Measurements from ENCODE around the gene DCAF17.
"Not testable (repeated sequence)": the region's sequence is repeated elsewhere in the genome, so short reads cannot be mapped to it uniquely, and the experiment has no call there.

DCAF17 gene

DNA sequence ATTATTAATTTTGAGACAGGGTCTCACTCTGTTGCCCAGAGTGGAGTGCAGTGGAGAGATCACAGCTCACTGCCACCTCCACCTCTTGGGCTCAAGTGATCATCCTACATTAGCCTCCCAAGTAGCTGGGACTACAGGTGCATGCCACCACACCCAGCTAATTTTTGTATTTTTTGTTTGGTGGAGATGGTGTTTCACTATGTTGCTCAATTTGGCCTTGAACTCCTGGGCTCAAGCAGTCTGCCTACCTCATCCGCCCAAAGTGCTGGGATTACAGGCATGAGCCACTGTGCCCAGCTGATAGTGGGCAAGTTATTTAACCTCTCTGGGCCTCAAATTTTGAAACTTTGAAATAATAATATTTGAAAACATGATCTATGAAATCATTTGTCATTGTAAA is 26.5 kb downstream of the DCAF17 start:
- DNase-seq: no peak

DNA sequence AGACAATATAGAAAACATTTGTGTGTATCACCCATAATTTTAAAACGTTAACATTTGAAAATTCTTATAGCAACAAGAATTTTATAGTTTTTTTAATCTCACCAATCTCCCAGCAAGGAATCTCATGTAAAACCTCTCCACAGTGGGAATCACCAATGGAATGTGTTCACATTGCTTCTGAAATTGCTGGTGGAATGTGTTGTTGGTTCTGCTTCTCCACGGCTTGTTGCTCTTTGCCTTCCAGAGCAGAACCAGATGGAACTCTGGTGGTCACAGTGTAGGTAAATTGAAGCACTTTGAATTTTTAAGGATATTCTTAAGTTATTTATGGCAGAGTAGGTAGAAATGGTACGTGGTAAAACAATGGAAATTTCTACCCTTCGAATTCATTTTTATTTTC is 35.1 kb downstream of the DCAF17 start:
- no peak for DNase-seq

GRCh38 chr2:171470129-171470528 is 36.1 kb downstream of the DCAF17 start:
- no peak for DNase-seq

DNA sequence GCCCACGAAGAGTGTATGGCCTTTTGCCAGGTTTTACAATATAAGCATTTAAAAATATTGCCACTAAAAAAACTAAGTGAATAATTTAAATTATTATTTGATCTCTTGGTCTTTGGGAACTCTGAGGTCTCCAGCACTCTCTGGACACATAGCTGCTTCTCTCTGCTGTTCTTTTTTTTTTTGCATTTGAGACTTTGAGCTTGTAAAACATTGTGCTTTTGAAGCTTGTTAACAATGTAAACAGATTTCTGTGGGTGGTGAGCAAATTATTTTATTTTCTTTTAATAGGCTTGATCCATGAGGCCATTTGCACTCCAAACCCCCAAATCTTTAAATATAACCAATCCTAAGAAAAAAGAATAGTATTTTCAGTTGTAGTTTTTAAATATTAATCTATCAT is 42.0 kb downstream of the DCAF17 start:
- DNase-seq: no peak

GRCh38 chr2:171478345-171478744 is 44.3 kb downstream of the DCAF17 start:
- DNase-seq: no peak

GRCh38 chr2:171479154-171479814 is 45.3 kb downstream of the DCAF17 start:
- no peak for DNase-seq

- DNase-seq: no peak
Measured at GRCh38 chr2:171480908-171481307, 46.9 kb downstream of the DCAF17 start.

DNA sequence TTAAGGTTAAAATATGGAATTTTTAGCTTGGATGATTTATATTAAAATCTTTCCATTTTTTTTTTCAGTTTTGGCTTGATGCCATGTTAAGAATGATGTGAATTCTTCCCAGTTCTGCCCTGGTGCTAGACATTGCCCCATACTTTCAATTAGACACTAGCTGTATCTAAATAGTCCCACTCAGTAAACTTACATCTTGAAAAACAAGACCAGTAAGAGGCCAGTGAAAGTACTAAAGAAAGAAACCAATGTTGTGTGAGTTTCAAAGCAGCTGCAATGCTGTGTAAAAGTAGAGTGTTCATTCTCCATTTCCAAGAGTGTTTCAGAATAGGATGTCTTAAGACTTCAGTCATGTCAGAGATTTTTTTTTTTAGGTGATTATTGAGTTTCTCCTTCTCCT is 48.3 kb downstream of the DCAF17 start:
- no peak for DNase-seq

DNA sequence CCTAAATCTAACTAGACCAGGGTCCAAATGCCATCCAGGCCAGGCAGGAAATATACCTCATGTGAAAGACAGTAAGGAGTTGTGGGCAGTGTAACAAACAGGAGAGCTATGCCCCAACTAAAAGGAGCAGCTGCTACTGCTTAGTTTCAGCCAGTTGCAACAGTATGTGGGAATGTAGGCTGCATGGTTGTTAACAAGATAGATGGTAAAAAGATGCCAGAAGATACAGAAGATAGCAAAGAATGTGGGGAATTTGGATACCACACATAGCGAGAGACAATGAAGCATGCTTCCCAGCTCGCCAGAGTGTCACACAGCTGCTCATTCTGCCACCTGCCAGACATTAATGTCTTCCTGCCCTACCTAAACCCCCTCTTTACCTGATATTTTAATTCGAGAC is 48.9 kb downstream of the DCAF17 start:
- DNase-seq: no peak

GRCh38 chr2:171483793-171484192 is 49.8 kb downstream of the DCAF17 start:
- no peak for DNase-seq

DNA sequence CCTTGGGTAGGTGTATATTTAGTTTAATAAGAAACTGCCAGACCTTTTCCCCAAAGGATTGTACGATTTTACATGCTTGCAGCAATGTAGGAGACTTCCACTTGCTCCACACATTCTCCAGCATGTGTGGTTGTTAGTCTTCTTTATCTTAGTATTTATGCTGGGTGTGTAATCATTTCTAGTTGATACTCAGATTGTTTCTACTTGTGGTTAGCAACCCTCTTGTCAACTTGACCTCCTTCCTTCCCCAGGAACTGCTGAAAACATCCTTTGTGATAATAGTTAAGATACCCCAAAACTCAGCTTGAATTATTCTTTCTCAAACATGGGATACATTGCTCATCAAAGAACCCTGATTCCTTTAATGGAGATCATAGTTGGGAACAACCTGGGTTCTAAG is 51.1 kb downstream of the DCAF17 start:
- no peak for DNase-seq

- no peak for DNase-seq
Measured at GRCh38 chr2:171487201-171487600, 53.2 kb downstream of the DCAF17 start.

DNA sequence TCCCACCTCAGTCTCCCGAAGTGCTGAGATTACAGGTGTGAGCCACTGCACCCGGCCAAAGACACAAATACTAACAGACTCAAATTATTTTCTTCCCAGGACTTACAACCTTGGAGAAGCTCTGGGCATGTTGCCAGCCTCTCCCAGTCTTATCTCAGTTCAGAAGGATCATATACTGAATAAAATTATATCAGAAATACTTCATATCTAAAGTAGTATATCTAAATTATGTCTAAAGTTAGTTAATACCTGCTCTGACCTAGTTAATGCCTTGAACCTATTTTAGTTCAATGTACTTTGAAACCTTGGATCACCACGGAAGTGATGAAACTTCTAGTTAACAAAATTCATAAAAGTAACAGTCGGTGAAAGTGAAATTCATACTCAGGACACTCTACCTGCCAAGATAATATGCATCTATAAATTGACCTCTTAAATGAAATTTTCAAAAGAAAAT is 53.8 kb downstream of the DCAF17 start:
- no peak for DNase-seq

- DNase-seq: no peak
Measured at GRCh38 chr2:171490577-171490976, 56.6 kb downstream of the DCAF17 start.

GRCh38 chr2:171491292-171491691 is 57.3 kb downstream of the DCAF17 start:
- DNase-seq: no peak

- DNase-seq: no peak
Measured at GRCh38 chr2:171492664-171493063, 58.6 kb downstream of the DCAF17 start.

DNA sequence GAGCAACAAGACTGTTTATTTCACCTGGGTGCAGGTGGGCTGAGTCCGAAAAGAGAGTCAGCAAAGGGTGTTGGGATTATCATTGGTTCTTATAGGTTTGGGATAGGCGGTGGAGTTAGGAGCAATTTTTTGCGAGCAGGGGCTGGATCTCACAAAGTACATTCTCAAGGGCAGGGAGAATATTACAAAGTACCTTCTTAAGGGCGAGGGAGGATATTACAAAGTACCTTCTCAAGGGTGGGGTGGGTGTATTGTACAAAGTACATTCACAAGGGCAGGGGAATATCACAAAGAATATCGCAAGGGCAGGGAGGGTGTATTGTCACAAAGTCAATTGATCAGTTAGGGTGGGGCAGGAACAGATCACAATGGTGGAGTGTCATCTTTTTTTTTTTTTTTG is 63.6 kb downstream of the DCAF17 start:
- DNase-seq: not testable (repeated sequence)

GRCh38 chr2:171505374-171505773 is 71.3 kb downstream of the DCAF17 start:
- no peak for DNase-seq

DNA sequence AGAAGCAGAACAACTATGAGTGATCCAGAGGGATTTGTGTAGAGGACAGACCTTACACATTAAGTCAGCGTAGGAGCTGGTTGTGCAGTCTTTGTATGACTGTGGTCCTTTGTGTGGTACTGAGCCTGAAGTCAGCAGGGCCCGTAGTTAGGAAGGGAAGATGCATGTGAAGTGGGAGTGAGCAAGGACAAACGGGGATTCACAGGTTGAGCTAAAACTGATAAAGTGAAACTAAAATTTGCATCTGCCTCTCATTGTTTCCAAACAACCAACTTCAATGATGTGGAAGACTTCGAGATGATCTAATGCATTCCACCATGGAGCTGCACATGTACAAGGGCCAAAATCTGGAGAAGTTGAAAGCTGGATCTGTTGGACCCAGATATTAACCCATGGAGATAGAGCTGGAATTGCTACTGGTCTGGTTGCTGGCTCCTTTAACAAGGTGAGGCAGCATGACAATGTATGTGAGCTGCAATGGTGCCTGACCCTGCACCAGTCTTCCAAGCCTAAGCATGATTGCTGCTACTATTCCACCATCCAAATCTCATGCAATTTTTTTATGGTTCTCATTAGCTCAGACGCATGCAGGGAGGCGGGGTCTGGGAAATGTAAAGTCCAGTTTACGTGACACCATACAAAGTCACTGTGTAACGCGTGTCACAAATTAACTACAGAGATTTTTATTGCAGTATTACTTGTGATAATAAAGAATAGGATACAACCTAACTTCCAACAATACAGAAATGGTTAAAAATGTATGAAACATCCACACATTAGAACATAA is 76.1 kb downstream of the DCAF17 start:
- no peak for DNase-seq

- no peak for DNase-seq
Measured at GRCh38 chr2:171512014-171512413, 78.0 kb downstream of the DCAF17 start.

- DNase-seq: no peak
Measured at GRCh38 chr2:171512683-171513195, 78.7 kb downstream of the DCAF17 start.

- no peak for DNase-seq
Measured at GRCh38 chr2:171513719-171514160, 79.7 kb downstream of the DCAF17 start.

DNA sequence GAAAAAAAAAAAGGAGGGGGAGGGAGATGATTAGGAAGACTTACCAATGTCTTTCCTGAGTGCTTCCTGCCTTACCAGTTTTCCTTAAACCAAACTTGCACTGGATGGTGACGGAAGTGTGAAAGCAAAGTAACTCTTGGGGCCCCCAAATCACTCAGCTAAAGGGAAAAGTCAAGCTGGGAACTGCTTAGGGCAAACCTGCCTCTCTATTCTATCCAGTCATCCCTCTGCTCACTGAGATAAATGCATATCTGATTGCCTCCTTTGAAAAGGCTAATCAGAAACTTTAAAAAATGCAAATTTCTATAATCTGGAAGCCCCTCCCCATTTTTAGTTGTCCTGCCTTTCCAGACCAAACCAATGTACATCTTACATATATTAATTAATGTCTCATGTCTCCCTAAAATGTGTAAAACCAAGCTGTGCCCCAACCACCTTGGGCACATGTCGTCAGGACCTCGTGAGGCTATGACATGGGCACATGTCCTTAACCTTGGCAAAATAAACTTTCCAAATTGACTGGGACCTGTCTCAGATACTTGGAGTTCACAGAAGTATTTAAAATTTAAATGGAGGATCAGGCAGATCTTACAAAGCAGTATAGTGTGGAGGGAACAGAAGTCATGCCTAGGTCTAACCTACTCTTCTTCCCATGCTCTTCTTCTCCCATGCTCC is 81.0 kb downstream of the DCAF17 start:
- DNase-seq: no peak
